Lower leg skin (tissue), 3 donors: ENCODE data around the gene RHOJ.

Source experiments
- POLR2A ChIP-seq, 2 donors: fragments of 450-650 bp; IDR thresholded peaks; one replicate each; pipeline ENCODE4 v1.6.1; 2016 to 2017; ENCODE audit warnings: antibody characterized with exemption in 2 of 2, mild to moderate bottlenecking in 1 of 2, moderate library complexity in 1 of 2
- TF ChIP-seq, protein P1 (sequence below), 3 donors: fragments of 450-650 bp; IDR thresholded peaks; one replicate each; pipeline ENCODE4 v1.5.1; 2016; ENCODE audit warnings: antibody characterized with exemption in 3 of 3, mild to moderate bottlenecking in 3 of 3, moderate library complexity in 2 of 3

GRCh38 chr14:63193236-63193635 is 11.0 kb upstream of the RHOJ start:
- TF ChIP-seq, protein P1, sequence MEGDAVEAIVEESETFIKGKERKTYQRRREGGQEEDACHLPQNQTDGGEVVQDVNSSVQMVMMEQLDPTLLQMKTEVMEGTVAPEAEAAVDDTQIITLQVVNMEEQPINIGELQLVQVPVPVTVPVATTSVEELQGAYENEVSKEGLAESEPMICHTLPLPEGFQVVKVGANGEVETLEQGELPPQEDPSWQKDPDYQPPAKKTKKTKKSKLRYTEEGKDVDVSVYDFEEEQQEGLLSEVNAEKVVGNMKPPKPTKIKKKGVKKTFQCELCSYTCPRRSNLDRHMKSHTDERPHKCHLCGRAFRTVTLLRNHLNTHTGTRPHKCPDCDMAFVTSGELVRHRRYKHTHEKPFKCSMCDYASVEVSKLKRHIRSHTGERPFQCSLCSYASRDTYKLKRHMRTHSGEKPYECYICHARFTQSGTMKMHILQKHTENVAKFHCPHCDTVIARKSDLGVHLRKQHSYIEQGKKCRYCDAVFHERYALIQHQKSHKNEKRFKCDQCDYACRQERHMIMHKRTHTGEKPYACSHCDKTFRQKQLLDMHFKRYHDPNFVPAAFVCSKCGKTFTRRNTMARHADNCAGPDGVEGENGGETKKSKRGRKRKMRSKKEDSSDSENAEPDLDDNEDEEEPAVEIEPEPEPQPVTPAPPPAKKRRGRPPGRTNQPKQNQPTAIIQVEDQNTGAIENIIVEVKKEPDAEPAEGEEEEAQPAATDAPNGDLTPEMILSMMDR (IDR thresholded peaks at IDR 0.05) = no peak
- TF ChIP-seq POLR2A (IDR thresholded peaks at IDR 0.05) = no peak
